ENCODE data around the gene RNPS1.

Gene RNPS1

GRCh38 chr16:2230376-2230775 is 37.5 kb downstream of the RNPS1 start:
- Histone ChIP-seq H2AFZ (ENCODE audit: low read depth, low read length, severe bottlenecking) (no peak overlapping the region), H3K9ac (ENCODE audit: low read length) (no peak overlapping the region), H3K27ac (ENCODE audit: low read depth, low read length) (no peak overlapping the region), H3K36me3 (ENCODE audit: low read length) (no peaks in the 10 kb centered on the region), H3K79me2 (ENCODE audit: insufficient read depth, low read length) (peaks cover 27% of the 10 kb centered on the region), H3K9me2 (replicated peaks; ENCODE audit: insufficient read depth, low read length) (no peaks in the 10 kb centered on the region), H3K4me2 (ENCODE audit: low read depth, low read length, poor library complexity, severe bottlenecking) (no peak overlapping the region), H3K9me3 (ENCODE audit: insufficient read depth, low read length) (no peaks in the 10 kb centered on the region), H3K4me3 (ENCODE audit: insufficient read depth, low read length, poor library complexity, severe bottlenecking) (no peak overlapping the region), H3K27me3 (ENCODE audit: low read length) (no peaks in the 10 kb centered on the region), H3F3A (ENCODE audit: insufficient read depth) (no peaks in the 10 kb centered on the region), H4K20me1 (ENCODE audit: low read depth, low read length) (no peaks in the 10 kb centered on the region)
- no peak for TF ChIP-seq EZH2phosphoT487 (conservative IDR thresholded peaks at IDR 0.05; ENCODE audit: low read length)
- TF ChIP-seq, protein P1, sequence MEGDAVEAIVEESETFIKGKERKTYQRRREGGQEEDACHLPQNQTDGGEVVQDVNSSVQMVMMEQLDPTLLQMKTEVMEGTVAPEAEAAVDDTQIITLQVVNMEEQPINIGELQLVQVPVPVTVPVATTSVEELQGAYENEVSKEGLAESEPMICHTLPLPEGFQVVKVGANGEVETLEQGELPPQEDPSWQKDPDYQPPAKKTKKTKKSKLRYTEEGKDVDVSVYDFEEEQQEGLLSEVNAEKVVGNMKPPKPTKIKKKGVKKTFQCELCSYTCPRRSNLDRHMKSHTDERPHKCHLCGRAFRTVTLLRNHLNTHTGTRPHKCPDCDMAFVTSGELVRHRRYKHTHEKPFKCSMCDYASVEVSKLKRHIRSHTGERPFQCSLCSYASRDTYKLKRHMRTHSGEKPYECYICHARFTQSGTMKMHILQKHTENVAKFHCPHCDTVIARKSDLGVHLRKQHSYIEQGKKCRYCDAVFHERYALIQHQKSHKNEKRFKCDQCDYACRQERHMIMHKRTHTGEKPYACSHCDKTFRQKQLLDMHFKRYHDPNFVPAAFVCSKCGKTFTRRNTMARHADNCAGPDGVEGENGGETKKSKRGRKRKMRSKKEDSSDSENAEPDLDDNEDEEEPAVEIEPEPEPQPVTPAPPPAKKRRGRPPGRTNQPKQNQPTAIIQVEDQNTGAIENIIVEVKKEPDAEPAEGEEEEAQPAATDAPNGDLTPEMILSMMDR (IDR thresholded peaks at IDR 0.05; ENCODE audit: insufficient read depth, low read length, poor library complexity, severe bottlenecking): no peak

DNA sequence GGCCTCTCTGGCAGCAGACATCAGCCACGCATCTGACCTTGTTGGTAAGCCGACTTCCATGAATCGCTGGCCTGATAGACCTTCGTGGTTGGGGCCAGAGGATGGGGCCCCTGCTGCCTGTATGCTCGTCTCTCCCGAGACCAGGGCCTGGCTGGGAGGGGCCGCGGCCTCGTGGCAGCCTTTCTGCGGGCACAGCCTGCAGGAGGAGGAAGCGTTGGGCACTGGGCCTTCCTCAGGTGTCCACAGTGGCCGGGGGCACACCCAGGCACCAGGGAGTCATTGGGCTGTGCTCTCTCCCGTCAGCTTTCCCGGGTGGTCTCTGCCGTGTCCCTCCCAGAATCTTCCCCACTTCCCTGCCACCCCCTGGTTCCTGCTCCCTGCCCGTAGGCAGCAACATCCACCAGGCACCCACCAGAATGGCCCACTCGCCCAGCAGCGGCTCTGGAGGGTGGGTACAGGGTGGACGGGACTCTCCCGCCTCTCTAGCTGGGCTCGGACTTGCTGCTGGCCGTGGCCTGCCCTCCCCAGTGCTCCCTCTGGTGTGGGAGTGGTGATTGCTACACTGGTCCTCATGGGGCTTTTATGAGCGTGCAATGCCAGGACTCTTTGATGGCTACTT is 38.2 kb downstream of the RNPS1 start:
- Histone ChIP-seq H3K9me2 (replicated peaks; ENCODE audit: insufficient read depth, low read length) (no peaks in the 10 kb centered on the region), H3K9me3 (ENCODE audit: insufficient read depth, low read length) (no peaks in the 10 kb centered on the region), H3K79me2 (ENCODE audit: insufficient read depth, low read length) (peaks cover 33% of the 10 kb centered on the region), H3K27ac (ENCODE audit: low read depth, low read length) (no peak overlapping the region), H3F3A (ENCODE audit: insufficient read depth) (no peaks in the 10 kb centered on the region), H3K4me3 (ENCODE audit: insufficient read depth, low read length, poor library complexity, severe bottlenecking) (no peak overlapping the region), H2AFZ (ENCODE audit: low read depth, low read length, severe bottlenecking) (no peak overlapping the region), H3K27me3 (ENCODE audit: low read length) (no peaks in the 10 kb centered on the region), H3K9ac (ENCODE audit: low read length) (no peak overlapping the region), H3K4me2 (ENCODE audit: low read depth, low read length, poor library complexity, severe bottlenecking) (no peak overlapping the region), H3K36me3 (ENCODE audit: low read length) (no peaks in the 10 kb centered on the region), H4K20me1 (ENCODE audit: low read depth, low read length) (no peaks in the 10 kb centered on the region)
- TF ChIP-seq, protein P1 (IDR thresholded peaks at IDR 0.05; ENCODE audit: insufficient read depth, low read length, poor library complexity, severe bottlenecking): no peak
- TF ChIP-seq EZH2phosphoT487 (conservative IDR thresholded peaks at IDR 0.05; ENCODE audit: low read length): no peak

GRCh38 chr16:2229091-2229490 is 38.8 kb downstream of the RNPS1 start:
- Histone ChIP-seq H3K4me3 (ENCODE audit: insufficient read depth, low read length, poor library complexity, severe bottlenecking) (no peak overlapping the region), H2AFZ (ENCODE audit: low read depth, low read length, severe bottlenecking) (no peak overlapping the region), H3K9ac (ENCODE audit: low read length) (no peak overlapping the region), H3K79me2 (ENCODE audit: insufficient read depth, low read length) (peaks cover 40% of the 10 kb centered on the region), H3K36me3 (ENCODE audit: low read length) (no peaks in the 10 kb centered on the region), H3K4me2 (ENCODE audit: low read depth, low read length, poor library complexity, severe bottlenecking) (no peak overlapping the region), H3K27me3 (ENCODE audit: low read length) (no peaks in the 10 kb centered on the region), H3K9me3 (ENCODE audit: insufficient read depth, low read length) (no peaks in the 10 kb centered on the region), H4K20me1 (ENCODE audit: low read depth, low read length) (no peaks in the 10 kb centered on the region), H3K9me2 (replicated peaks; ENCODE audit: insufficient read depth, low read length) (no peaks in the 10 kb centered on the region), H3K27ac (ENCODE audit: low read depth, low read length) (no peak overlapping the region), H3F3A (ENCODE audit: insufficient read depth) (0 out of 2 replicates have a peak, but pooled peaks cover 3% of the 10 kb centered on the region)
- no peak for TF ChIP-seq EZH2phosphoT487 (conservative IDR thresholded peaks at IDR 0.05; ENCODE audit: low read length)
- TF ChIP-seq, protein P1 (IDR thresholded peaks at IDR 0.05; ENCODE audit: insufficient read depth, low read length, poor library complexity, severe bottlenecking): no peak
